H9 (cell line): ENCODE measurements around the gene CYB5R3. TPM values are rescaled to one million over a fixed set of nuclear protein-coding genes. Genes with fewer than 3 reads are reported as not detected.

Source experiments
- DNase-seq: peaks from one replicate; pipeline ENCODE4 v3.0.0-alpha.2; 2017
- H2AFZ ChIP-seq: one replicate; pipeline ENCODE4 v1.6.1; 2013; ENCODE audit warnings: mild to moderate bottlenecking, low read length, control low read depth, moderate library complexity
- H2AK5ac ChIP-seq: 2 replicates; pipeline ENCODE4 v1.6.1; 2013; ENCODE audit warnings: low read length, control low read depth, mixed read lengths; ENCODE audit not compliant: insufficient read length
- H2BK120ac ChIP-seq: one replicate; pipeline ENCODE4 v1.6.1; 2013; ENCODE audit warnings: low read depth, mild to moderate bottlenecking, low read length, control low read depth, inconsistent platforms; ENCODE audit not compliant: poor library complexity, severe bottlenecking
- H2BK12ac ChIP-seq: 2 replicates; pipeline ENCODE4 v1.6.1; 2013; ENCODE audit warnings: low read length, control low read depth, mixed read lengths, low read depth; ENCODE audit not compliant: insufficient read length
- H2BK15ac ChIP-seq: 2 replicates; pipeline ENCODE4 v1.6.1; 2013; ENCODE audit warnings: low read depth, low read length, control low read depth
- H2BK20ac ChIP-seq: one replicate; pipeline ENCODE4 v1.6.1; 2013; ENCODE audit warnings: low read depth, mild to moderate bottlenecking, low read length, control low read depth, inconsistent platforms; ENCODE audit not compliant: poor library complexity, severe bottlenecking
- H2BK5ac ChIP-seq: 2 replicates; pipeline ENCODE4 v1.6.1; 2013; ENCODE audit warnings: low read length, control low read depth, mixed read lengths; ENCODE audit not compliant: insufficient read length
- H3K14ac ChIP-seq: 2 replicates; pipeline ENCODE4 v1.6.1; 2013; ENCODE audit warnings: low read length, control low read depth; ENCODE audit not compliant: insufficient read depth
- H3K18ac ChIP-seq: 2 replicates; pipeline ENCODE4 v1.6.1; 2013; ENCODE audit warnings: low read depth, mild to moderate bottlenecking, mixed read lengths, low read length, control low read depth; ENCODE audit not compliant: insufficient read length
- H3K23ac ChIP-seq: 2 replicates; pipeline ENCODE4 v1.6.1; 2013; ENCODE audit warnings: low read length, control low read depth, mixed read lengths, low read depth; ENCODE audit not compliant: insufficient read length
- H3K23me2 ChIP-seq: 2 replicates; pipeline ENCODE4 v1.6.1; 2013; ENCODE audit warnings: low read depth, mild to moderate bottlenecking, mixed read lengths, low read length, control low read depth; ENCODE audit not compliant: insufficient read length, poor library complexity, severe bottlenecking
- H3K27ac ChIP-seq: 2 replicates; pipeline ENCODE4 v1.5.1; 2013; ENCODE audit warnings: low read length, control low read depth, mixed read lengths, low read depth; ENCODE audit not compliant: insufficient read length
- H3K27me3 ChIP-seq: 2 replicates; pipeline ENCODE4 v1.6.1; 2013; ENCODE audit warnings: low read length, control low read depth, inconsistent platforms; ENCODE audit not compliant: insufficient read depth
- H3K4ac ChIP-seq: 2 replicates; pipeline ENCODE4 v1.6.1; 2013; ENCODE audit warnings: low read depth, mild to moderate bottlenecking, control low read depth, inconsistent platforms, low read length, moderate library complexity
- H3K4me1 ChIP-seq: 2 replicates; pipeline ENCODE4 v1.6.1; 2013; ENCODE audit warnings: low read length, control low read depth, inconsistent platforms; ENCODE audit not compliant: insufficient read depth
- H3K4me2 ChIP-seq: 2 replicates; pipeline ENCODE4 v1.6.1; 2013; ENCODE audit warnings: low read length, control low read depth, mixed read lengths; ENCODE audit not compliant: insufficient read length, insufficient read depth
- H3K56ac ChIP-seq: 2 replicates; pipeline ENCODE4 v1.6.1; 2013; ENCODE audit warnings: low read depth, mild to moderate bottlenecking, mixed read lengths, low read length, control low read depth; ENCODE audit not compliant: insufficient read length
- H3K79me1 ChIP-seq: 2 replicates; pipeline ENCODE4 v1.6.1; 2013; ENCODE audit warnings: low read depth, mild to moderate bottlenecking, moderate library complexity, low read length, control low read depth, inconsistent platforms; ENCODE audit not compliant: insufficient read depth, poor library complexity, severe bottlenecking
- H3K79me2 ChIP-seq: 2 replicates; pipeline ENCODE4 v1.6.1; 2013; ENCODE audit warnings: low read length, control low read depth, inconsistent platforms; ENCODE audit not compliant: insufficient read depth
- H3K9ac ChIP-seq: 2 replicates; pipeline ENCODE4 v1.6.1; 2013; ENCODE audit warnings: low read length, control low read depth, mixed read lengths; ENCODE audit not compliant: insufficient read length; ENCODE audit errors: extremely low read depth
- H3K9me3 ChIP-seq: one replicate; pipeline ENCODE4 v1.6.1; 2013; ENCODE audit warnings: low read depth, low read length, inconsistent platforms; ENCODE audit not compliant: control insufficient read depth
- H3T11ph ChIP-seq: one replicate; pipeline ENCODE4 v1.6.1; 2013; ENCODE audit warnings: mild to moderate bottlenecking, low read length, control low read depth, inconsistent platforms
- H4K20me1 ChIP-seq: one replicate; pipeline ENCODE4 v1.6.1; 2013; ENCODE audit not compliant: control insufficient read depth, insufficient read length, insufficient read depth
- H4K5ac ChIP-seq: 2 replicates; pipeline ENCODE4 v1.6.1; 2013; ENCODE audit warnings: low read depth, mild to moderate bottlenecking, mixed read lengths, low read length, control low read depth; ENCODE audit not compliant: insufficient read length
- H4K8ac ChIP-seq: replicated peaks from 2 replicates; pipeline ENCODE4 v1.6.1; 2013; ENCODE audit warnings: low read length, control low read depth, mixed read lengths, low read depth; ENCODE audit not compliant: insufficient read length
- H4K91ac ChIP-seq: 2 replicates; pipeline ENCODE4 v1.6.1; 2013; ENCODE audit warnings: low read depth, mild to moderate bottlenecking, moderate library complexity, mixed read lengths, low read length, control low read depth; ENCODE audit not compliant: insufficient read length
- H3K27ac Mint-ChIP-seq, 3 experiments: 2 replicates in 2 of 3; 3 replicates in 1 of 3; pipeline ENCODE4 v1.8.0; 2020 to 2021; ENCODE audit warnings: mixed read lengths in 3 of 3, mild to moderate bottlenecking in 1 of 3, moderate library complexity in 1 of 3
- H3K27me3 Mint-ChIP-seq: 2 replicates; pipeline ENCODE4 v1.8.0; 2021; ENCODE audit warnings: low read depth, mild to moderate bottlenecking, moderate library complexity, mixed read lengths
- H3K36me3 Mint-ChIP-seq, 3 experiments: 2 replicates in 2 of 3; 3 replicates in 1 of 3; pipeline ENCODE4 v1.8.0; 2020 to 2021; ENCODE audit warnings: low read depth in 3 of 3, mixed read lengths in 3 of 3; ENCODE audit not compliant: insufficient read depth in 1 of 3
- H3K4me1 Mint-ChIP-seq, 2 experiments: 2 replicates each; pipeline ENCODE4 v1.8.0; 2020; ENCODE audit warnings: mixed read lengths in 2 of 2
- H3K4me3 Mint-ChIP-seq, 2 experiments: 2 replicates in 1 of 2; 3 replicates in 1 of 2; pipeline ENCODE4 v1.8.0; 2020 to 2021; ENCODE audit warnings: mild to moderate bottlenecking in 2 of 2, mixed read lengths in 2 of 2, moderate library complexity in 1 of 2
- H3K9me3 Mint-ChIP-seq, 2 experiments: 2 replicates in 1 of 2; 3 replicates in 1 of 2; pipeline ENCODE4 v1.8.0; 2020; ENCODE audit warnings: mild to moderate bottlenecking in 2 of 2, mixed read lengths in 2 of 2, moderate library complexity in 1 of 2
- WGBS: extraction: QIAGEN DNeasy Blood & Tissue Kit; methylation state at CpG from one replicate; pipeline ENCODE4 v1.1.7; 2013; ENCODE audit warnings: missing lambda C conversion rate, low lambda C conversion rate, mixed read lengths; ENCODE audit not compliant: insufficient read length; ENCODE audit errors: extremely low coverage; 5-methylcytosine and 5-hydroxymethylcytosine counted together
- total RNA-seq: library from RNA; stranded (reverse); gene quantifications from 2 replicates; pipeline ENCODE4 v1.2.1, GENCODE V29; 2021
- TF ChIP-seq, protein P1 (sequence below): fragments of 200-600 bp; sonication (generic); conservative IDR thresholded peaks from 3 replicates; pipeline ENCODE4 v1.8.0; 2021; ENCODE audit warnings: antibody characterized with exemption, mild to moderate bottlenecking

Gene CYB5R3
- total RNA-seq, 1 experiment from 2014 or later: 97.4 TPM

- WGBS: no CpG with 5 or more reads among the region's 9 CpGs
Observed at GRCh38 chr22:42641801-42642413, 7.3 kb downstream of the CYB5R3 start.

More at GRCh38 chr22:42641801-42642413, 7.3 kb downstream of the CYB5R3 start:
- no peak overlapping the region for H2BK15ac ChIP-seq
- H3K4me1 ChIP-seq: peaks cover 7% of the 10 kb centered on the region; the same call in 1 of the 2 replicates
- H4K91ac ChIP-seq: no peak overlapping the region
- TF ChIP-seq, protein P1, sequence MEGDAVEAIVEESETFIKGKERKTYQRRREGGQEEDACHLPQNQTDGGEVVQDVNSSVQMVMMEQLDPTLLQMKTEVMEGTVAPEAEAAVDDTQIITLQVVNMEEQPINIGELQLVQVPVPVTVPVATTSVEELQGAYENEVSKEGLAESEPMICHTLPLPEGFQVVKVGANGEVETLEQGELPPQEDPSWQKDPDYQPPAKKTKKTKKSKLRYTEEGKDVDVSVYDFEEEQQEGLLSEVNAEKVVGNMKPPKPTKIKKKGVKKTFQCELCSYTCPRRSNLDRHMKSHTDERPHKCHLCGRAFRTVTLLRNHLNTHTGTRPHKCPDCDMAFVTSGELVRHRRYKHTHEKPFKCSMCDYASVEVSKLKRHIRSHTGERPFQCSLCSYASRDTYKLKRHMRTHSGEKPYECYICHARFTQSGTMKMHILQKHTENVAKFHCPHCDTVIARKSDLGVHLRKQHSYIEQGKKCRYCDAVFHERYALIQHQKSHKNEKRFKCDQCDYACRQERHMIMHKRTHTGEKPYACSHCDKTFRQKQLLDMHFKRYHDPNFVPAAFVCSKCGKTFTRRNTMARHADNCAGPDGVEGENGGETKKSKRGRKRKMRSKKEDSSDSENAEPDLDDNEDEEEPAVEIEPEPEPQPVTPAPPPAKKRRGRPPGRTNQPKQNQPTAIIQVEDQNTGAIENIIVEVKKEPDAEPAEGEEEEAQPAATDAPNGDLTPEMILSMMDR: no peak
- H3K27ac ChIP-seq: no peak overlapping the region
- no peaks in the 10 kb centered on the region; the same call in 1 of the 2 replicates for H3K79me2 ChIP-seq
- no peak overlapping the region for H3K56ac ChIP-seq
- H3K4ac ChIP-seq: no peak overlapping the region
- Mint-ChIP-seq H3K27ac (no peak overlapping the region), H3K27me3 (no peaks in the 10 kb centered on the region; the same call in 1 of the 2 replicates), H3K4me3 (no peak overlapping the region), H3K36me3 (peaks cover 0 to 4% (median 0%) of the 10 kb centered on the region in 3 experiments; a peak in 1 of 7 replicates), H3K9me3 (no peaks in the 10 kb centered on the region), H3K4me1 (peaks cover 30 to 43% of the 10 kb centered on the region in 2 experiments)
- no peak overlapping the region for H4K8ac ChIP-seq
- H4K5ac ChIP-seq: no peak overlapping the region
- no peak overlapping the region for H3K4me2 ChIP-seq
- H3K23ac ChIP-seq: no peak overlapping the region
- H3K14ac ChIP-seq: no peak overlapping the region
- H4K20me1 ChIP-seq: no peaks in the 10 kb centered on the region
- no peak overlapping the region for H2BK12ac ChIP-seq
- H2BK20ac ChIP-seq: no peak overlapping the region
- H3K79me1 ChIP-seq: peaks cover 7% of the 10 kb centered on the region
- no peak overlapping the region for H2AK5ac ChIP-seq
- no peak overlapping the region for H3T11ph ChIP-seq
- no peak overlapping the region for H3K9ac ChIP-seq
- H2BK120ac ChIP-seq: no peak overlapping the region
- no peak overlapping the region for H2AFZ ChIP-seq
- no peak overlapping the region for H2BK5ac ChIP-seq
- H3K18ac ChIP-seq: no peak overlapping the region
- H3K27me3 ChIP-seq: no peaks in the 10 kb centered on the region
- H3K9me3 ChIP-seq: no peaks in the 10 kb centered on the region
- H3K23me2 ChIP-seq: no peaks in the 10 kb centered on the region
- no peak for DNase-seq
